Osteoblast (primary cell): Measurements from ENCODE around the gene NFKB1. TPM values are rescaled to one million over a fixed set of nuclear protein-coding genes. Genes with fewer than 3 reads are reported as not detected.

Source experiments
- DNase-seq: peaks from one replicate; pipeline ENCODE4 v3.0.0; 2011; ENCODE audit warnings: low spot score, mixed read lengths; ENCODE audit not compliant: insufficient read length; ENCODE audit errors: missing footprints
- H2AFZ ChIP-seq: 2 replicates; pipeline ENCODE4 v1.6.0; 2011; ENCODE audit warnings: mild to moderate bottlenecking, low read length
- H3K27ac ChIP-seq: 2 replicates; pipeline ENCODE4 v1.5.1; 2011; ENCODE audit warnings: mild to moderate bottlenecking, low read depth, low read length, moderate library complexity
- H3K27me3 ChIP-seq: 2 replicates; pipeline ENCODE4 v1.6.0; 2012; ENCODE audit warnings: mild to moderate bottlenecking, control low read depth, inconsistent platforms, low read length, moderate library complexity; ENCODE audit not compliant: insufficient read depth
- H3K36me3 ChIP-seq: 2 replicates; pipeline ENCODE4 v1.5.1; 2011; ENCODE audit warnings: mild to moderate bottlenecking, low read length, control low read depth, moderate library complexity; ENCODE audit not compliant: insufficient read depth
- H3K4me1 ChIP-seq: 2 replicates; pipeline ENCODE4 v1.5.1; 2011; ENCODE audit warnings: mild to moderate bottlenecking, low read length, control low read depth, moderate library complexity; ENCODE audit not compliant: insufficient read depth
- H3K4me2 ChIP-seq: 2 replicates; pipeline ENCODE4 v1.6.0; 2011; ENCODE audit warnings: mild to moderate bottlenecking, low read length; ENCODE audit not compliant: insufficient read depth
- H3K4me3 ChIP-seq: fragments of 200-600 bp; sonication (generic); 3 replicates; pipeline ENCODE4 v1.5.1; 2012; ENCODE audit warnings: mild to moderate bottlenecking, low read length, inconsistent platforms; ENCODE audit not compliant: insufficient read depth
- H3K79me2 ChIP-seq: 2 replicates; pipeline ENCODE4 v1.6.0; 2012; ENCODE audit warnings: mild to moderate bottlenecking, low read length, control low read depth, inconsistent platforms; ENCODE audit not compliant: insufficient read depth
- H3K9me3 ChIP-seq: 2 replicates; pipeline ENCODE4 v1.5.1; 2011; ENCODE audit warnings: low read depth, low read length, control low read depth
- H4K20me1 ChIP-seq: 2 replicates; pipeline ENCODE4 v1.6.0; 2012; ENCODE audit warnings: mild to moderate bottlenecking, low read length, control low read depth; ENCODE audit not compliant: insufficient read depth
- total RNA-seq: library from RNA; depleted of rRNA; stranded (reverse); fragments of >200 nt; gene quantifications from 2 replicates; pipeline ENCODE4 v1.2.3, GENCODE V29; 2012
- TF ChIP-seq, protein P1 (sequence below): IDR thresholded peaks from 2 replicates; pipeline ENCODE4 v1.5.1; 2011; ENCODE audit warnings: mild to moderate bottlenecking, low read depth, low read length, moderate library complexity; ENCODE audit errors: extremely low read depth

NFKB1 gene
- total RNA-seq, 1 donor = 27.1 TPM

DNA sequence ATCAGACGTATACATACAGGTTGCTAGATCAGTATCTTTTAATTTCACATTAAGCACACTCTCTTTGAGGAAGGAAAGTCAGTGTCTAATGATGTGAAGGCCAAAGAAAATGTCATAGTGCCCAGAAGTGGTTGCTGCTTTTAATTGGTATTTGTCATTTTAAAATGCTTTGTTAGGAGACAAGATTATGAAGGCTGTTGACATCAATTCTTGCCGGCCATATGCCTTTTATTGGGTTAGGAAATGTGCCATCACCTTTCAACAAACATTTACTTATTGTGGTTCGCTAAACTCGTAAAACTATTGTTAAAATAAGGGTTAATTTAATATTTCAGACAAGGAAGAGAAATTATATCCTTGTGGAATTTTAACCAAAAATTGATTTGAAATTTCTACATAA, 32.2 kb downstream of the NFKB1 start:
- H2AFZ ChIP-seq = no peak overlapping the region
- no peak overlapping the region for H3K27ac ChIP-seq
- no peak overlapping the region for H3K4me2 ChIP-seq
- H3K4me3 ChIP-seq = no peak overlapping the region
- H3K27me3 ChIP-seq = no peaks in the 10 kb centered on the region
- peaks cover 9% of the 10 kb centered on the region for H3K4me1 ChIP-seq
- no peaks in the 10 kb centered on the region for H3K9me3 ChIP-seq
- no peaks in the 10 kb centered on the region for H4K20me1 ChIP-seq
- TF ChIP-seq, protein P1, sequence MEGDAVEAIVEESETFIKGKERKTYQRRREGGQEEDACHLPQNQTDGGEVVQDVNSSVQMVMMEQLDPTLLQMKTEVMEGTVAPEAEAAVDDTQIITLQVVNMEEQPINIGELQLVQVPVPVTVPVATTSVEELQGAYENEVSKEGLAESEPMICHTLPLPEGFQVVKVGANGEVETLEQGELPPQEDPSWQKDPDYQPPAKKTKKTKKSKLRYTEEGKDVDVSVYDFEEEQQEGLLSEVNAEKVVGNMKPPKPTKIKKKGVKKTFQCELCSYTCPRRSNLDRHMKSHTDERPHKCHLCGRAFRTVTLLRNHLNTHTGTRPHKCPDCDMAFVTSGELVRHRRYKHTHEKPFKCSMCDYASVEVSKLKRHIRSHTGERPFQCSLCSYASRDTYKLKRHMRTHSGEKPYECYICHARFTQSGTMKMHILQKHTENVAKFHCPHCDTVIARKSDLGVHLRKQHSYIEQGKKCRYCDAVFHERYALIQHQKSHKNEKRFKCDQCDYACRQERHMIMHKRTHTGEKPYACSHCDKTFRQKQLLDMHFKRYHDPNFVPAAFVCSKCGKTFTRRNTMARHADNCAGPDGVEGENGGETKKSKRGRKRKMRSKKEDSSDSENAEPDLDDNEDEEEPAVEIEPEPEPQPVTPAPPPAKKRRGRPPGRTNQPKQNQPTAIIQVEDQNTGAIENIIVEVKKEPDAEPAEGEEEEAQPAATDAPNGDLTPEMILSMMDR = no peak
- H3K79me2 ChIP-seq = peaks cover 7% of the 10 kb centered on the region
- H3K36me3 ChIP-seq = no peaks in the 10 kb centered on the region
- no peak for DNase-seq

DNA sequence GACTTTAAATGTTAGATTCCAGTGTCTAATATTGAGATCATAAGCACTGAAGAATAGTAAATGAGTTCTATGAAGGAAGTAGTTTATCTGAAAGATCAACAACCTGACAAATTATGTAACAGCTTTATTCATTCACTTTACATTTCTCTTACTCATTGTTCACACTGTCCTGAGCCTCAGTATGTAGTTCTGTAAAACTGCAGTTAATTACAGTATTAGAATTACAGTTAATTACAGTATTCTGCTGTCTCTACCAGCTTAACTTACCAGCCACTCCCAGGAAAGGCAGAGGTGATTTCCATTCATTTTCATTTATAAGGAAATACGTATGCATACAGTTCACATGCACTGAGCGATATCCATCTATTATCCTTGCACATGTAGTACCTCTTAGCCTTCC, 32.7 kb downstream of the NFKB1 start:
- TF ChIP-seq, protein P1 = no peak
- Histone ChIP-seq H3K27me3 (no peaks in the 10 kb centered on the region), H3K4me2 (no peak overlapping the region), H3K9me3 (no peaks in the 10 kb centered on the region), H3K4me3 (no peak overlapping the region), H3K27ac (no peak overlapping the region), H2AFZ (no peak overlapping the region), H3K4me1 (peaks cover 9% of the 10 kb centered on the region), H3K36me3 (no peaks in the 10 kb centered on the region), H4K20me1 (no peaks in the 10 kb centered on the region), H3K79me2 (peaks cover 5% of the 10 kb centered on the region)
- no peak for DNase-seq

DNA sequence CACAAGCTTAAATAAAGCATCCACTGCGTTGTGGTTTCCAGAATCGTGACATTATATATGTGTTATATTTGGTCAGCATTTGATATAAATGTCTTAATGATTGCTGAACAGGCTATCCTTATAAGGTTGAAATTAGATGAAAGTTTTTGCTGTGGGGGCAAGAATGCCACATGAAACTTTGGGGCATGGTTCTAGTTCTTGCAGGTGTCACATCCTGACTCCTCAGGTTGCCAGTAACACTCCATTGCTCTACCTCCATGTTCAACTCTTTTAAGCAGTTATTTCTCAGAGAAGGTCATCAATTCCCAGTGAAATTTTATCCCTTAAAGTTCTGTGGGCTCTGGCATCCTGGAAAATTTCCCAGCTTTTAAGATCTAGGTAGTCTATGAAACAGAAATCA, 33.7 kb downstream of the NFKB1 start:
- Histone ChIP-seq H3K9me3 (no peaks in the 10 kb centered on the region), H3K27ac (no peak overlapping the region)
- TF ChIP-seq, protein P1 = no peak

DNA sequence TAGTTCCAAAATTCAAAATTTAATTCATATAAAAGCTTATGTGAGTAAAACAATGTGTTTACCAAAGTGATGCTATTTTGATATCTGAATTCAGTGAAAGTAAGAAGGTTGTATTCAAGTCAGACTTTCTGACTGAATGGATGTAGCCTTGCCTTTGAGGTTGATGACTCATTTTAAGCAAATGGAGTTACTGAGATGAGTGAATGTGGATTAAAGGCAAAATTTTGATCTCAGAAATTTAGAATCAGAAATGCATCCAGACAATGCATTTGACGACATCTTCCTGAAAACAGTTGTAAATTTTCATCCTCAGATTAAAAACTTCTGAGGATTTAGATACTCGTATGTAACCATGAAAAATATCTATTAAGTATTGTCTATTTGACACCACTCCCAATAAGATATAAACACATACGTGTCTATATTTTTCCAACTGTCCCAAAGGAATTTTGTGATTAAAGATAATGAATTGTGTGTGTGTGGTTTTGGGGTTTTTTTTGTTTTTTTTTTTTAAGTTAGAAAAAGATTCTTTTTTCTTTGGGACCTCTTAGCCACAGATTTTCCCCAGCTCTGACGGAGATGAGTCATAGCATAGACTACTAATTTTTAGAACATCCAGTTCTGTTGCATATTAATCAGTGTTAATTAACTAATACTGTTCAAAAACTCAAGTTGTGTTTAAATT, 34.4 kb downstream of the NFKB1 start:
- Histone ChIP-seq H3K4me3 (no peak overlapping the region), H3K4me1 (peaks cover 9% of the 10 kb centered on the region), H3K27ac (peak overlapping the region; percentile 3), H3K79me2 (no peaks in the 10 kb centered on the region), H2AFZ (no peak overlapping the region), H3K27me3 (no peaks in the 10 kb centered on the region), H3K9me3 (no peaks in the 10 kb centered on the region), H3K4me2 (peak overlapping the region; percentile 29), H3K36me3 (peaks cover 3% of the 10 kb centered on the region), H4K20me1 (no peaks in the 10 kb centered on the region)
- TF ChIP-seq, protein P1 = no peak
- DNase-seq = peak; percentile 59

More for the DNA sequence above, 33.7 kb downstream of the NFKB1 start:
- no peak overlapping the region for H3K4me2 ChIP-seq
- no peak for DNase-seq
- H3K36me3 ChIP-seq = peaks cover 3% of the 10 kb centered on the region
- H3K79me2 ChIP-seq = no peaks in the 10 kb centered on the region
- H4K20me1 ChIP-seq = no peaks in the 10 kb centered on the region
- no peak overlapping the region for H3K4me3 ChIP-seq
- H3K4me1 ChIP-seq = peaks cover 9% of the 10 kb centered on the region
- no peaks in the 10 kb centered on the region for H3K27me3 ChIP-seq
- no peak overlapping the region for H2AFZ ChIP-seq
